ENCODE measurements around the gene CYP4F11. TPM values are rescaled to one million over a fixed set of nuclear protein-coding genes. Genes with fewer than 3 reads are reported as not detected.

Gene CYP4F11
- total RNA-seq, 1 experiment from 2014 or later: 0.21 TPM

- POLR2A ChIA-PET: no interaction called here
- in situ Hi-C loops (cut with HindIII; ENCODE audit: low pct_unique_long_range_greater_than_20kb, low sequenced_read_pairs) (no loop called here), intact Hi-C loops (cut with micrococcal nuclease; ENCODE audit: unreplicated experiment) (no loop called here)
- CTCF ChIA-PET: no interaction called here
- H3K4me3 ChIP-seq (ENCODE audit: low read depth in 2 of 2, low read length in 2 of 2): no peak overlapping the region
- no TSS peak for BruUV-seq (replicated peaks)
- H3K4me1 ChIP-seq (ENCODE audit: control insufficient read depth, insufficient read depth, low read length): no peaks in the 10 kb centered on the region
- H3K9me3 ChIP-seq (ENCODE audit: control insufficient read depth, insufficient read depth, low read depth, low read length): no peaks in the 10 kb centered on the region
- DNase-seq (ENCODE audit: low read depth, low spot score): no peak
- H3K36me3 ChIP-seq (ENCODE audit: control insufficient read depth, insufficient read depth, low read length): no peaks in the 10 kb centered on the region
- peaks cover 2% of the 10 kb centered on the region; the same call in 1 of the 2 replicates for H3K27me3 ChIP-seq (ENCODE audit: control insufficient read depth, insufficient read depth, low read length)
- no peak for ATAC-seq
- H3K27ac ChIP-seq (ENCODE audit: low read length): no peak overlapping the region
- TF ChIP-seq SIN3A (IDR thresholded peaks at IDR 0.05; ENCODE audit: borderline replicate concordance, insufficient read depth, low read depth, low read length): no peak
- TF ChIP-seq TCF7L2 (IDR thresholded peaks at IDR 0.05; ENCODE audit: low read depth, low read length): no peak
- TF ChIP-seq, protein P1, sequence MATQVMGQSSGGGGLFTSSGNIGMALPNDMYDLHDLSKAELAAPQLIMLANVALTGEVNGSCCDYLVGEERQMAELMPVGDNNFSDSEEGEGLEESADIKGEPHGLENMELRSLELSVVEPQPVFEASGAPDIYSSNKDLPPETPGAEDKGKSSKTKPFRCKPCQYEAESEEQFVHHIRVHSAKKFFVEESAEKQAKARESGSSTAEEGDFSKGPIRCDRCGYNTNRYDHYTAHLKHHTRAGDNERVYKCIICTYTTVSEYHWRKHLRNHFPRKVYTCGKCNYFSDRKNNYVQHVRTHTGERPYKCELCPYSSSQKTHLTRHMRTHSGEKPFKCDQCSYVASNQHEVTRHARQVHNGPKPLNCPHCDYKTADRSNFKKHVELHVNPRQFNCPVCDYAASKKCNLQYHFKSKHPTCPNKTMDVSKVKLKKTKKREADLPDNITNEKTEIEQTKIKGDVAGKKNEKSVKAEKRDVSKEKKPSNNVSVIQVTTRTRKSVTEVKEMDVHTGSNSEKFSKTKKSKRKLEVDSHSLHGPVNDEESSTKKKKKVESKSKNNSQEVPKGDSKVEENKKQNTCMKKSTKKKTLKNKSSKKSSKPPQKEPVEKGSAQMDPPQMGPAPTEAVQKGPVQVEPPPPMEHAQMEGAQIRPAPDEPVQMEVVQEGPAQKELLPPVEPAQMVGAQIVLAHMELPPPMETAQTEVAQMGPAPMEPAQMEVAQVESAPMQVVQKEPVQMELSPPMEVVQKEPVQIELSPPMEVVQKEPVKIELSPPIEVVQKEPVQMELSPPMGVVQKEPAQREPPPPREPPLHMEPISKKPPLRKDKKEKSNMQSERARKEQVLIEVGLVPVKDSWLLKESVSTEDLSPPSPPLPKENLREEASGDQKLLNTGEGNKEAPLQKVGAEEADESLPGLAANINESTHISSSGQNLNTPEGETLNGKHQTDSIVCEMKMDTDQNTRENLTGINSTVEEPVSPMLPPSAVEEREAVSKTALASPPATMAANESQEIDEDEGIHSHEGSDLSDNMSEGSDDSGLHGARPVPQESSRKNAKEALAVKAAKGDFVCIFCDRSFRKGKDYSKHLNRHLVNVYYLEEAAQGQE (IDR thresholded peaks at IDR 0.05; ENCODE audit: insufficient read depth in 1 of 2, low read depth in 2 of 2, low read length in 1 of 2): no peak
- no peak for TF ChIP-seq CTCF (IDR thresholded peaks at IDR 0.05)
- TF ChIP-seq POLR2AphosphoS5 (IDR thresholded peaks at IDR 0.05; ENCODE audit: low read depth, low read length): no peak
These were observed 20.5 kb upstream of the CYP4F11 start for GRCh38 chr19:15954820-15955219.

DNA sequence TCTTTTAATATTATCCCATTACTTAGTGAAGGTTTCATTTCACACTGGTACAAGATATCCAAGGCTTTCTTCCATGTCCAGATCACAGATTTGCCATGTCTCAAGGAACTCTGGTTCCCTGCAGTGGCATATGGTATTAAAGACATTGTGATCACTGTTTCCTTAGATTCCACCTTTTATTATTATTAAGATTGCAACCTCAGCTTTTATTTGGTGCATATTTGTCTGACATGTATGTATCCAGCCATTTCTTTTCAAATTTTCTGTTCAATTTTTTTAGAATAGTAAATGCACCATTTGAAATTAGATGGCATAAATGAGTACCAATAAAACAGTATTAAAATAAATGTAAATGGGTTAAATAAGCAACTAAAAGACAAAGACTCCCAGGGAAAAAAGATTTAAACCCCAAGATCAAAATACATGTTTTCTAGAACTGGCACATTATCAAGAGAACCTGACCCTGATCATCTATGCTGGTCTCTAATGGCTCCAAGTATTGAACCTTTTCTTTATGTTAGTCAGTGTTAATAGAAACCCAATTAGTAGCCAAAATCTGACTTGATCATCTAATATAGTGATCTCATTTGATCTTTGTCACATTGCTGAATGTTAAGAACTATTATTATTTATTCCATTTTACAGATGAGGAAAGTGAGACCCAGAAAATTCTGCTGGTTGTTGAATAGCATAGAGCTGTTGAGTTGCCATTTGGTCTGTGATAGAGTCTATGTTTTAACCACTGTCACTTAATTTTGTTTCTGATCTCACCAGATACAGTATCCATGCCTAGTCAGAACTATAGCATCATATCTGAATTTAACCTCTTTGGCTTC, 14.1 kb upstream of the CYP4F11 start, which contains the start of gene OR10H4:
TSS of gene OR10H4 (plus strand) at position 786 of the 836 bp plus-strand sequence. CDS start at position 786, 0 bp downstream.
- Histone ChIP-seq H3K27ac (ENCODE audit: low read length) (no peak within 1 kb of the TSS), H3K4me1 (ENCODE audit: control insufficient read depth, insufficient read depth, low read length) (no peaks in the 10 kb centered on the region), H3K36me3 (ENCODE audit: control insufficient read depth, insufficient read depth, low read length) (no peaks in the 10 kb centered on the region), H3K27me3 (ENCODE audit: control insufficient read depth, insufficient read depth, low read length) (no peaks in the 10 kb centered on the region), H3K4me3 (ENCODE audit: low read depth in 2 of 2, low read length in 2 of 2) (no peak within 1 kb of the TSS), H3K9me3 (ENCODE audit: control insufficient read depth, insufficient read depth, low read depth, low read length) (peaks cover 9% of the 10 kb centered on the region; the same call in 1 of the 2 replicates)
- no peak for TF ChIP-seq TCF7L2 (IDR thresholded peaks at IDR 0.05; ENCODE audit: low read depth, low read length)
- TF ChIP-seq CTCF (IDR thresholded peaks at IDR 0.05): no peak
- TF ChIP-seq, protein P1 (IDR thresholded peaks at IDR 0.05; ENCODE audit: insufficient read depth in 1 of 2, low read depth in 2 of 2, low read length in 1 of 2): no peak
- TF ChIP-seq POLR2AphosphoS5 (IDR thresholded peaks at IDR 0.05; ENCODE audit: low read depth, low read length): no peak
- TF ChIP-seq SIN3A (IDR thresholded peaks at IDR 0.05; ENCODE audit: borderline replicate concordance, insufficient read depth, low read depth, low read length): no peak
- ChIA-PET CTCF (no interaction called here), POLR2A (no interaction called here)
- intact Hi-C loops (cut with micrococcal nuclease; ENCODE audit: unreplicated experiment) (no loop called here), in situ Hi-C loops (cut with HindIII; ENCODE audit: low pct_unique_long_range_greater_than_20kb, low sequenced_read_pairs) (no loop called here)
- BruUV-seq (replicated peaks): no TSS peak
- ATAC-seq: no peak
- no peak for DNase-seq (ENCODE audit: low read depth, low spot score)
